HepG2 (cell line): Measurements from ENCODE around the gene TRPT1. TPM values are rescaled to one million over a fixed set of nuclear protein-coding genes. Genes with fewer than 3 reads are reported as not detected.
A peak's percentile ranks its signal among the peaks of the same experiment; 100 is the strongest.

Source experiments
- ARNT2 ChIP-seq: sonication (generic); formaldehyde crosslinking; IDR thresholded peaks from 2 replicates; pipeline ENCODE4 v1.8.0; 2022; ENCODE audit warnings: mild to moderate bottlenecking, low read depth, missing genetic modification reagents, moderate library complexity
- ATM ChIP-seq: fragments of 450-650 bp; IDR thresholded peaks from 2 replicates; pipeline ENCODE4 v1.7.1; 2017; ENCODE audit warnings: mild to moderate bottlenecking, borderline replicate concordance
- CHD4 ChIP-seq: fragments of 200-600 bp; sonication (generic); IDR thresholded peaks from 2 replicates; pipeline ENCODE4 v1.7.0; 2017; ENCODE audit warnings: mild to moderate bottlenecking, low read length, borderline replicate concordance
- EHMT2 ChIP-seq: fragments of 200-600 bp; sonication (generic); IDR thresholded peaks from 2 replicates; pipeline ENCODE4 v1.7.0; 2017; ENCODE audit warnings: antibody characterized with exemption, low read depth, low read length, borderline replicate concordance
- FOXK1 ChIP-seq: sonication (generic); formaldehyde crosslinking; IDR thresholded peaks from 2 replicates; pipeline ENCODE4 v1.4.0; 2020; ENCODE audit warnings: low read depth, missing genetic modification reagents, borderline replicate concordance
- GMEB2 ChIP-seq: IDR thresholded peaks from 2 replicates; pipeline ENCODE4 v1.6.1; 2016; ENCODE audit warnings: missing biosample characterization, missing genetic modification reagents, low read depth
- HNRNPK ChIP-seq: fragments of 200-400 bp; formaldehyde crosslinking; IDR thresholded peaks from 2 replicates; pipeline ENCODE4 v1.6.1; 2018; ENCODE audit warnings: low read length, low read depth, moderate library complexity, mild to moderate bottlenecking; ENCODE audit not compliant: poor library complexity, severe bottlenecking
- IKZF5 ChIP-seq: IDR thresholded peaks from 2 replicates; pipeline ENCODE4 v1.6.1; 2018; ENCODE audit warnings: missing genetic modification reagents, mild to moderate bottlenecking, missing compliant biosample characterization
- ISL2 ChIP-seq: sonication (generic); formaldehyde crosslinking; IDR thresholded peaks from 2 replicates; pipeline ENCODE4 v1.5.0; 2020; ENCODE audit warnings: missing genetic modification reagents
- MXD1 ChIP-seq: sonication (generic); formaldehyde crosslinking; IDR thresholded peaks from 2 replicates; pipeline ENCODE4 v1.4.0; 2020; ENCODE audit warnings: mild to moderate bottlenecking, missing genetic modification reagents
- NAIF1 ChIP-seq: sonication (generic); formaldehyde crosslinking; IDR thresholded peaks from 2 replicates; pipeline ENCODE4 v1.5.0; 2020; ENCODE audit warnings: mild to moderate bottlenecking, missing genetic modification reagents, borderline replicate concordance
- NONO ChIP-seq, 2 experiments: fragments of 450-650 bp in 1 of 2; sonication (generic) in 1 of 2; formaldehyde crosslinking in 1 of 2; IDR thresholded peaks in 1 of 2; conservative IDR thresholded peaks in 1 of 2; 2 replicates each; pipeline versions ENCODE4 v1.6.1 to v1.8.0; 2017 to 2022; ENCODE audit warnings: mild to moderate bottlenecking in 1 of 2, missing genetic modification reagents in 1 of 2, moderate library complexity in 1 of 2
- RBFOX2 ChIP-seq: fragments of 200-400 bp; formaldehyde crosslinking; IDR thresholded peaks from 2 replicates; pipeline ENCODE4 v1.6.1; 2017; ENCODE audit warnings: low read depth, mild to moderate bottlenecking, low read length
- RBM39 ChIP-seq: fragments of 200-400 bp; formaldehyde crosslinking; IDR thresholded peaks from one replicate; pipeline ENCODE4 v1.6.1; 2018; ENCODE audit warnings: antibody characterized with exemption, mild to moderate bottlenecking, low read depth, low read length; ENCODE audit not compliant: poor library complexity, severe bottlenecking
- SIN3A ChIP-seq: IDR thresholded peaks from 2 replicates; pipeline ENCODE4 v1.6.1; 2011; ENCODE audit warnings: low read depth, mild to moderate bottlenecking, control low read depth, low read length, borderline replicate concordance
- SMYD3 ChIP-seq: sonication (generic); formaldehyde crosslinking; IDR thresholded peaks from 2 replicates; pipeline ENCODE4 v1.8.1; 2023; ENCODE audit warnings: mild to moderate bottlenecking, missing genetic modification reagents
- TEAD3 ChIP-seq: optimal IDR thresholded peaks from 2 replicates; pipeline ENCODE3; 2016; ENCODE audit warnings: borderline replicate concordance
- YEATS4 ChIP-seq: sonication (generic); formaldehyde crosslinking; IDR thresholded peaks from 2 replicates; pipeline ENCODE4 v1.4.0; 2020; ENCODE audit warnings: missing genetic modification reagents, borderline replicate concordance
- ZNF180 ChIP-seq: sonication (generic); formaldehyde crosslinking; IDR thresholded peaks from 2 replicates; pipeline ENCODE4 v1.4.0; 2020; ENCODE audit warnings: low read depth, missing genetic modification reagents, borderline replicate concordance
- ZNF253 ChIP-seq: sonication (generic); formaldehyde crosslinking; IDR thresholded peaks from 2 replicates; pipeline ENCODE4 v1.8.0; 2022; ENCODE audit warnings: mild to moderate bottlenecking, missing genetic modification reagents, borderline replicate concordance
- ZNF274 ChIP-seq: sonication (generic); formaldehyde crosslinking; IDR thresholded peaks from 2 replicates; pipeline ENCODE4 v1.5.1; 2020; ENCODE audit warnings: mild to moderate bottlenecking, missing genetic modification reagents
- ZNF451 ChIP-seq: sonication (generic); formaldehyde crosslinking; IDR thresholded peaks from 2 replicates; pipeline ENCODE4 v1.5.0; 2020; ENCODE audit warnings: mild to moderate bottlenecking, missing genetic modification reagents
- ZNF510 ChIP-seq: sonication (generic); formaldehyde crosslinking; IDR thresholded peaks from 2 replicates; pipeline ENCODE4 v1.4.0; 2020; ENCODE audit warnings: low read depth, mild to moderate bottlenecking, missing genetic modification reagents
- ZNF724P ChIP-seq: sonication (generic); formaldehyde crosslinking; IDR thresholded peaks from 2 replicates; pipeline ENCODE4 v1.8.0; 2022; ENCODE audit warnings: missing genetic modification reagents, borderline replicate concordance
- ZNF792 ChIP-seq: IDR thresholded peaks from 2 replicates; pipeline ENCODE4 v1.6.1; 2016
- ZNF883 ChIP-seq: sonication (generic); formaldehyde crosslinking; IDR thresholded peaks from 2 replicates; pipeline ENCODE4 v1.5.1; 2020; ENCODE audit warnings: mild to moderate bottlenecking, missing genetic modification reagents; ENCODE audit errors: not compliant biosample characterization
- polyA plus RNA-seq, 8 experiments: library from polyadenylated mRNA; depleted of rRNA in 3 of 8; stranded (reverse) in 7 of 8; unstranded in 1 of 8; fragments of >200 nt; fragmentation: Illumina TruSeq in 4 of 8; extraction: Trizol in 4 of 8; gene quantifications; 2 replicates each; pipeline versions ENCODE4 v1.2.1 to v1.2.3, GENCODE V29; 2011 to 2016; ENCODE audit warnings: low read depth in 4 of 8, missing spikeins in 1 of 8, mixed read lengths in 1 of 8; ENCODE audit not compliant: insufficient read depth in 1 of 8
- total RNA-seq, 5 experiments: library from RNA; depleted of rRNA; stranded (reverse); fragments of >200 nt; fragmentation: Illumina TruSeq; extraction: Trizol; gene quantifications; 2 replicates each; pipeline ENCODE4 v1.2.3, GENCODE V29; 2016; ENCODE audit warnings: low read depth in 1 of 5

Gene TRPT1
- total and polyA plus RNA-seq, 2 of the 13 experiments (the other 11 are each of a cell fraction or from before 2014, with no cell fraction given) = 24.8 to 40.7 TPM

- TF ChIP-seq TEAD3 (CRISPR knock-in tag) (peak; percentile 48), ARNT2 (CRISPR knock-in tag) (peak; percentile 63), HNRNPK (no peak), ZNF253 (CRISPR knock-in tag) (no peak), NONO (IDR thresholded peaks at IDR 0.05) (no peak), NONO (CRISPR knock-in tag; conservative IDR thresholded peaks at IDR 0.05) (peak; percentile 92), ZNF180 (no peak), ZNF724P (CRISPR knock-in tag) (no peak), GMEB2 (CRISPR knock-in tag) (peak; percentile 54; the same call in 1 of the 2 replicates), ZNF883 (CRISPR knock-in tag) (no peak), ZNF274 (CRISPR knock-in tag) (peak; percentile 17; the same call in 1 of the 2 replicates), IKZF5 (CRISPR knock-in tag) (peak; percentile 57), RBM39 (no peak), ATM (no peak), YEATS4 (CRISPR knock-in tag) (peak; percentile 59; the same call in 1 of the 2 replicates), CHD4 (no peak), ISL2 (CRISPR knock-in tag) (no peak), FOXK1 (CRISPR knock-in tag) (peak; percentile 47; the same call in 1 of the 2 replicates), MXD1 (CRISPR knock-in tag) (no peak; the same call in 1 of the 2 replicates), SIN3A (no peak; the same call in 1 of the 2 replicates), EHMT2 (no peak), ZNF792 (CRISPR knock-in tag) (no peak), NAIF1 (CRISPR knock-in tag) (peak; percentile 89), ZNF510 (CRISPR knock-in tag) (no peak), SMYD3 (CRISPR knock-in tag) (no peak), ZNF451 (CRISPR knock-in tag) (no peak; the same call in 1 of the 2 replicates), RBFOX2 (peak; percentile 89)
Observed at GRCh38 chr11:64225608-64226506, at the start of gene TRPT1, which contains the start of gene NUDT22 (continued).
